ENCODE data around the gene MAN2A2.

Gene MAN2A2

GRCh38 chr15:90869601-90870353 lies 33.3 kb upstream of the MAN2A2 start:
- Histone ChIP-seq H3K4me3 (ENCODE audit: low read depth, low read length) (no peak overlapping the region), H3K36me3 (replicated peaks) (peaks cover 3% of the 10 kb centered on the region), H3K27ac (peak overlapping the region; percentile 91), H3K27me3 (replicated peaks) (no peaks in the 10 kb centered on the region)
- no peak for TF ChIP-seq CTCF (IDR thresholded peaks at IDR 0.05; ENCODE audit: low read depth, low read length, missing control alignments)
- peak; percentile 85 for DNase-seq
- in situ Hi-C loops (cut with HindIII; ENCODE audit: low pct_ligation_motif_present, low sequenced_read_pairs) = no loop called here

GRCh38 chr15:90870354-90871138 lies 32.6 kb upstream of the MAN2A2 start:
- in situ Hi-C loops (cut with HindIII; ENCODE audit: low pct_ligation_motif_present, low sequenced_read_pairs) = no loop called here
- Histone ChIP-seq H3K4me3 (ENCODE audit: low read depth, low read length) (peak overlapping the region; percentile 72), H3K27ac (peak overlapping the region; percentile 91), H3K27me3 (replicated peaks) (no peaks in the 10 kb centered on the region), H3K36me3 (replicated peaks) (peaks cover 3% of the 10 kb centered on the region)
- no peak for TF ChIP-seq CTCF (IDR thresholded peaks at IDR 0.05; ENCODE audit: low read depth, low read length, missing control alignments)
- DNase-seq = peak; percentile 14

DNA sequence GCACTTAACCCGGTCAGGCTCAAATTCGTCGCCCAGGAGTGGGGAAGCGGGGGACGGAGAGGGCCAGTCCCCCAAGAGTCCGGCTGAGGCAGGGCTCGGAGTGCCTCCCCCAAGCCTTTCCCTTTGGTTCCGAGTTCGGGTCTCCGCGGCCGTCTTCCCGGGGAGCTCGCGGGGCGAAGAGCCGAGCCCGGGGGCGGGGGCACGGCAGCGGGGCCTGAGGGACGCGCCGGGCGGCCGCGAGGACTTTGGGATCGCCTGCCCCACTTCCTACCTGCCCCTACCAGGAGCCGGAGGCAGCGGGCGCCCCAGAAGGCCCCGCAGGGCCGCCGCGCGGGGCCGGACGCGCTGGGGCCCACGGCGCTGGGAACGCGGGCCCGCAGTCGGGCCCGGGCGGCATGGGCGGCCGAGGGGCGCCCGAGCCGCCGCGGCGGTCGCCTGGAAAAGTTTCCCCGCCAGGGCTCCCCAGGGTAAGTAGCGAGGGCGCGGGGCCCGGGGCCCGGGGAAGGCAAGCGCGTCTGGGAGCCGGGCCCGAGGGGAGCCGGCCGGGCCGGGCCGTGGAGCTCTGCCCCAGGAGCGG lies 31.9 kb upstream of the MAN2A2 start:
- Histone ChIP-seq H3K36me3 (replicated peaks) (peaks cover 9% of the 10 kb centered on the region), H3K4me3 (ENCODE audit: low read depth, low read length) (peak overlapping the region; percentile 72), H3K27ac (peak overlapping the region; percentile 91), H3K27me3 (replicated peaks) (no peaks in the 10 kb centered on the region)
- in situ Hi-C loops (cut with HindIII; ENCODE audit: low pct_ligation_motif_present, low sequenced_read_pairs) = no loop called here
- TF ChIP-seq CTCF (IDR thresholded peaks at IDR 0.05; ENCODE audit: low read depth, low read length, missing control alignments) = no peak
- peak; percentile 12 for DNase-seq

GRCh38 chr15:90871716-90872485 lies 31.2 kb upstream of the MAN2A2 start:
- DNase-seq = no peak
- peaks cover 14% of the 10 kb centered on the region for H3K36me3 ChIP-seq (replicated peaks)
- peak overlapping the region; percentile 72 for H3K4me3 ChIP-seq (ENCODE audit: low read depth, low read length)
- in situ Hi-C loops (cut with HindIII; ENCODE audit: low pct_ligation_motif_present, low sequenced_read_pairs) = no loop called here
- no peak for TF ChIP-seq CTCF (IDR thresholded peaks at IDR 0.05; ENCODE audit: low read depth, low read length, missing control alignments)
- H3K27me3 ChIP-seq (replicated peaks) = no peaks in the 10 kb centered on the region
- peak overlapping the region; percentile 91 for H3K27ac ChIP-seq

- H3K27ac ChIP-seq = peak overlapping the region; percentile 91
- DNase-seq = peak; percentile 82
- no peaks in the 10 kb centered on the region for H3K27me3 ChIP-seq (replicated peaks)
- peaks cover 22% of the 10 kb centered on the region for H3K36me3 ChIP-seq (replicated peaks)
- TF ChIP-seq CTCF (IDR thresholded peaks at IDR 0.05; ENCODE audit: low read depth, low read length, missing control alignments) = no peak
- peak overlapping the region; percentile 72 for H3K4me3 ChIP-seq (ENCODE audit: low read depth, low read length)
- in situ Hi-C loops (cut with HindIII; ENCODE audit: low pct_ligation_motif_present, low sequenced_read_pairs) = no loop called here
These were observed 30.5 kb upstream of the MAN2A2 start for GRCh38 chr15:90872486-90873184.
